ENCODE results near the gene MRAP. TPM values are rescaled to one million over a fixed set of nuclear protein-coding genes. Genes with fewer than 3 reads are reported as not detected.

MRAP gene
- polyA plus RNA-seq, 3 donors = not detected

DNA sequence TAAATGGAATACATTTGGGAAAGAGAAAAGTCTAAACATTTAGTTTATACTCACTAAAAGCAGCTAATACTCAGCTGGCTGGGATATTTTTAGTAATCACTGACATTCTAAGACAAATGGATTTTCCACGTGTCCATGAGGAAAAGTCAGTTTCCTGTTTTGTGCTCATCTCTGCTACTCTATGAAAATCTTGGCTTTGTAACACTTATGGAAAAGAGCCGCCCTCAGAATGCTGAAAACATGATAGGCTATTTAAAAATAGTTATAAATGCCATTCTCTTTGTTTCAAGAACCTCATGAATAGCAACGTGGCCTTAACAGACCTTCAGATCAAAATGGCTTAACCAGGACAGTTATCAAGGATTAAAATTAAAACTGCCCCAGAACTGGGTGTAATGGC, 29.9 kb downstream of the MRAP start:
- Histone ChIP-seq H3K36me3 (replicated peaks in 1 of 2; ENCODE audit: control insufficient read depth in 1 of 2, insufficient read depth in 2 of 2, low read length in 2 of 2) (peaks cover 53 to 89% of the 10 kb centered on the region in 2 donors), H3K9ac (ENCODE audit: insufficient read depth, low read length, poor library complexity, severe bottlenecking) (no peak overlapping the region), H3K27ac (ENCODE audit: low read depth in 1 of 2, low read length in 2 of 2) (no peak overlapping the region), H3K4me1 (ENCODE audit: control insufficient read depth in 1 of 2, insufficient read depth in 2 of 2, low read length in 2 of 2) (no peaks in the 10 kb centered on the region), H3K79me2 (ENCODE audit: insufficient read depth, low read length) (no peaks in the 10 kb centered on the region), H3K4me3 (replicated peaks in 1 of 3; ENCODE audit: low read depth in 2 of 3, low read length in 3 of 3) (no peak overlapping the region), H4K20me1 (ENCODE audit: insufficient read depth, low read length) (no peaks in the 10 kb centered on the region), H2AFZ (ENCODE audit: insufficient read depth, low read depth, low read length, poor library complexity, severe bottlenecking) (no peak overlapping the region), H3K9me3 (replicated peaks in 1 of 2; ENCODE audit: control insufficient read depth in 1 of 2, insufficient read depth in 1 of 2, low read length in 2 of 2) (no peaks in the 10 kb centered on the region), H3K27me3 (ENCODE audit: control insufficient read depth in 2 of 2, insufficient read depth in 2 of 2, low read length in 2 of 2) (no peaks in the 10 kb centered on the region), H3K4me2 (replicated peaks; ENCODE audit: extremely low read depth, low read length, poor library complexity, severe bottlenecking) (no peak overlapping the region)
- H3K36me3 Mint-ChIP-seq = peaks cover 83 to 85% of the 10 kb centered on the region in 2 donors
- H3K27ac Mint-ChIP-seq = no peak overlapping the region
- TF ChIP-seq CTCF (IDR thresholded peaks at IDR 0.05) = no peak
- no peaks in the 10 kb centered on the region for H3K27me3 Mint-ChIP-seq (ENCODE audit: low read depth in 3 of 3)
- H3K4me3 Mint-ChIP-seq = no peak overlapping the region
- H3K4me1 Mint-ChIP-seq = no peaks in the 10 kb centered on the region
- no CpG with 5 or more reads among the region's 3 CpGs for WGBS (ENCODE audit: insufficient coverage)
- intact Hi-C loops (cut with micrococcal nuclease) = no loop called here
- no peak for DNase-seq
- H3K9me3 Mint-ChIP-seq = no peaks in the 10 kb centered on the region

DNA sequence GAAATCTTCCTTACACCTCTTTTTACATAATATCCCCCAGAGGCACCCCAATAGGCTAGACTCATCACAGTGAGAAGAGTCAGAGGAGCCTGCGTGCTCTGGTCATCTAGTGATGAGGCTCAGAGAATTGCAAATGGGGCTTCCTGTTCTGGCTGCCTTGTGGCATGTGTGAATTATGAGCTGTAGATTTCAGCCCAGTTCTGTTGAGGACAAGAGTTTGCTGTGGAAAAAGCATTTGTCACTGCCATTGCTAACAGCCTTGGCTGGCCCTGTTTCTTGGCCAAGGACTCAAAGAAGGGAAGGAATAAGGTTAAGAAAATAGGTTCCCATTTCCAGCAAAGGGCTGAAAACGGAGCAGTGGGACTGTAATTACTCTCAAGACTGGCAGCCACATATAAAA, 30.7 kb downstream of the MRAP start:
- H3K27me3 ChIP-seq (ENCODE audit: control insufficient read depth in 2 of 2, insufficient read depth in 2 of 2, low read length in 2 of 2) = no peaks in the 10 kb centered on the region
- no peaks in the 10 kb centered on the region for H3K79me2 ChIP-seq (ENCODE audit: insufficient read depth, low read length)
- Mint-ChIP-seq H3K4me3 (no peak overlapping the region), H3K27ac (peak overlapping the region in 2 of 7 donors; percentile 37 to 46), H3K27me3 (ENCODE audit: low read depth in 3 of 3) (no peaks in the 10 kb centered on the region), H3K9me3 (no peaks in the 10 kb centered on the region), H3K4me1 (no peaks in the 10 kb centered on the region), H3K36me3 (peaks cover 82 to 85% of the 10 kb centered on the region in 2 donors)
- no peak overlapping the region for H3K27ac ChIP-seq (ENCODE audit: low read depth in 1 of 2, low read length in 2 of 2)
- H2AFZ ChIP-seq (ENCODE audit: insufficient read depth, low read depth, low read length, poor library complexity, severe bottlenecking) = no peak overlapping the region
- WGBS (ENCODE audit: insufficient coverage) = 100% methylated on average over 1 of the region's 2 CpGs
- H3K9me3 ChIP-seq (replicated peaks in 1 of 2; ENCODE audit: control insufficient read depth in 1 of 2, insufficient read depth in 1 of 2, low read length in 2 of 2) = no peaks in the 10 kb centered on the region
- no peak overlapping the region for H3K4me2 ChIP-seq (replicated peaks; ENCODE audit: extremely low read depth, low read length, poor library complexity, severe bottlenecking)
- H3K36me3 ChIP-seq (replicated peaks in 1 of 2; ENCODE audit: control insufficient read depth in 1 of 2, insufficient read depth in 2 of 2, low read length in 2 of 2) = peaks cover 53 to 89% of the 10 kb centered on the region in 2 donors
- H3K4me3 ChIP-seq (replicated peaks in 1 of 3; ENCODE audit: low read depth in 2 of 3, low read length in 3 of 3) = no peak overlapping the region
- H3K4me1 ChIP-seq (ENCODE audit: control insufficient read depth in 1 of 2, insufficient read depth in 2 of 2, low read length in 2 of 2) = no peaks in the 10 kb centered on the region
- no peak for TF ChIP-seq CTCF (IDR thresholded peaks at IDR 0.05)
- no peaks in the 10 kb centered on the region for H4K20me1 ChIP-seq (ENCODE audit: insufficient read depth, low read length)
- intact Hi-C loops (cut with micrococcal nuclease) = no loop called here
- no peak overlapping the region for H3K9ac ChIP-seq (ENCODE audit: insufficient read depth, low read length, poor library complexity, severe bottlenecking)
- no peak for DNase-seq

Measured in CD14-positive monocyte (primary cell).